Activated CD8-positive, alpha-beta memory T cell treated with anti-CD3 and anti-CD28 coated beads, Interleukin-2, amount 50 U/mL, for 24 hours (primary cell): ENCODE data around the gene CENPU.
A peak's percentile ranks its signal among the peaks of the same experiment; 100 is the strongest.
"Not testable (repeated sequence)": the region's sequence is repeated elsewhere in the genome, so short reads cannot be mapped to it uniquely, and the experiment has no call there.

Experiments
- DNase-seq: peaks from one replicate; pipeline ENCODE4 v3.0.0-alpha.2; 2020; ENCODE audit errors: extremely low read depth

The CENPU gene

GRCh38 chr4:184666670-184667069, 67.2 kb downstream of the CENPU start:
- no peak for DNase-seq

- DNase-seq: no peak
Measured at GRCh38 chr4:184664445-184665210, 69.3 kb downstream of the CENPU start.

GRCh38 chr4:184662236-184662635, 71.7 kb downstream of the CENPU start:
- no peak for DNase-seq

GRCh38 chr4:184660978-184661377, 72.9 kb downstream of the CENPU start:
- DNase-seq: no peak

- not testable (repeated sequence) for DNase-seq
Measured at GRCh38 chr4:184657820-184658219, 76.1 kb downstream of the CENPU start.

- no peak for DNase-seq
Measured at GRCh38 chr4:184657144-184657543, 76.8 kb downstream of the CENPU start.

- DNase-seq: no peak
Measured at GRCh38 chr4:184655889-184656869, 77.7 kb downstream of the CENPU start.

- DNase-seq: no peak
Measured at GRCh38 chr4:184653650-184654049, 80.2 kb downstream of the CENPU start.

- DNase-seq: not testable (repeated sequence)
Measured at GRCh38 chr4:184652681-184653080, 81.2 kb downstream of the CENPU start.

- no peak for DNase-seq
Measured at GRCh38 chr4:184651899-184652298, 82.0 kb downstream of the CENPU start.

- no peak for DNase-seq
Measured at GRCh38 chr4:184649971-184650855, 83.7 kb downstream of the CENPU start.

GRCh38 chr4:184649026-184649970, 84.6 kb downstream of the CENPU start, which contains the start of the genes CASP3 and PRIMPOL:
CASP3 (minus strand) TSS chr4:184649447; CDS start chr4:184638453, 10,994 bp downstream.
PRIMPOL (plus strand) TSS chr4:184649738; CDS start chr4:184657141, 7,403 bp downstream.
- DNase-seq: peak; percentile 83

- no peak for DNase-seq
Measured at GRCh38 chr4:184648313-184649025, 85.4 kb downstream of the CENPU start.

- no peak for DNase-seq
Measured at GRCh38 chr4:184648054-184648312, 85.9 kb downstream of the CENPU start.

GRCh38 chr4:184647266-184648053, 86.4 kb downstream of the CENPU start:
- no peak for DNase-seq

- no peak for DNase-seq
Measured at GRCh38 chr4:184645904-184646610, 87.8 kb downstream of the CENPU start.

- no peak for DNase-seq
Measured at GRCh38 chr4:184644553-184645307, 89.2 kb downstream of the CENPU start.
